ENCODE measurements around the gene CMYA5. TPM values are rescaled to one million over a fixed set of nuclear protein-coding genes. Genes with fewer than 3 reads are reported as not detected.

The CMYA5 gene
- total and polyA plus RNA-seq, 4 donors = 1.3 to 2.9 (median 2.0) TPM

DNA sequence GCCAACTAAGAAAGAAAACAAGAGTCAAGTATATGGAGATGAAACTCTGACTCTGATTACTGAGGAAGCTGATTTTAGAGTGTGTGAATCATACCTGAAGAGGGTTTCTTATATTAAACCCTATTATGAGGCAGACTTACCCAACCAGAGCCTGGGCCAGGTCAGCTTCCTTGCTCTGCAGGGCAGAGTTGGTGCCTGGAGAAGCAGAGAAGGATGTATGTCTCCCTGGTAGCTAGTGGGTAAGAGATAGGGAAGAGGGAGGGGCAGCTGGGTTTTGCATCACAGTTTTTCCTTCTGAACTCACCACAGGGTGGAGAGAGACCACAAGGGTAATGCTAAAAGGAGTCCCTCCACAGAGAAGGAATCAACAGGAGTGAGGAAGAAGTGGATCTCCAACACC lies 104.1 kb downstream of the CMYA5 start:
- H3K4me1 ChIP-seq (ENCODE audit: control insufficient read depth in 4 of 4, insufficient read depth in 4 of 4, low read length in 3 of 4) = peaks cover 0 to 17% (median 13%) of the 10 kb centered on the region in 4 donors
- no peaks in the 10 kb centered on the region for H3K9me3 ChIP-seq (ENCODE audit: control insufficient read depth in 4 of 4, low read length in 3 of 4)
- DNase-seq (ENCODE audit: low spot score) = no peak
- no peak overlapping the region for H3K9ac ChIP-seq (ENCODE audit: low read depth in 1 of 2, low read length in 2 of 2)
- no peak overlapping the region for H3K27ac ChIP-seq (ENCODE audit: low read depth in 1 of 2, low read length in 2 of 2)
- TF ChIP-seq JUND (IDR thresholded peaks at IDR 0.05) = no peak
- no peak for TF ChIP-seq SP1 (IDR thresholded peaks at IDR 0.05)
- TF ChIP-seq YY1 (IDR thresholded peaks at IDR 0.05) = no peak
- TF ChIP-seq FOXA1 (IDR thresholded peaks at IDR 0.05) = no peak
- TF ChIP-seq HNF4A (conservative IDR thresholded peaks at IDR 0.05) = no peak
- TF ChIP-seq, protein P1, sequence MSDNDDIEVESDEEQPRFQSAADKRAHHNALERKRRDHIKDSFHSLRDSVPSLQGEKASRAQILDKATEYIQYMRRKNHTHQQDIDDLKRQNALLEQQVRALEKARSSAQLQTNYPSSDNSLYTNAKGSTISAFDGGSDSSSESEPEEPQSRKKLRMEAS (IDR thresholded peaks at IDR 0.05) = no peak
- no peak for TF ChIP-seq RAD21 (IDR thresholded peaks at IDR 0.05)
- no peak for TF ChIP-seq TAF1 (conservative IDR thresholded peaks at IDR 0.05)
- no peak for TF ChIP-seq EGR1 (IDR thresholded peaks at IDR 0.05; ENCODE audit: low read depth in 2 of 2)
- no peak for TF ChIP-seq GABPA (IDR thresholded peaks at IDR 0.05 in 1 of 2, conservative IDR thresholded peaks at IDR 0.05 in 1 of 2)
- no peak for TF ChIP-seq RXRA (IDR thresholded peaks at IDR 0.05)
- no peak for TF ChIP-seq HNF4G (IDR thresholded peaks at IDR 0.05)
- TF ChIP-seq, protein P2, sequence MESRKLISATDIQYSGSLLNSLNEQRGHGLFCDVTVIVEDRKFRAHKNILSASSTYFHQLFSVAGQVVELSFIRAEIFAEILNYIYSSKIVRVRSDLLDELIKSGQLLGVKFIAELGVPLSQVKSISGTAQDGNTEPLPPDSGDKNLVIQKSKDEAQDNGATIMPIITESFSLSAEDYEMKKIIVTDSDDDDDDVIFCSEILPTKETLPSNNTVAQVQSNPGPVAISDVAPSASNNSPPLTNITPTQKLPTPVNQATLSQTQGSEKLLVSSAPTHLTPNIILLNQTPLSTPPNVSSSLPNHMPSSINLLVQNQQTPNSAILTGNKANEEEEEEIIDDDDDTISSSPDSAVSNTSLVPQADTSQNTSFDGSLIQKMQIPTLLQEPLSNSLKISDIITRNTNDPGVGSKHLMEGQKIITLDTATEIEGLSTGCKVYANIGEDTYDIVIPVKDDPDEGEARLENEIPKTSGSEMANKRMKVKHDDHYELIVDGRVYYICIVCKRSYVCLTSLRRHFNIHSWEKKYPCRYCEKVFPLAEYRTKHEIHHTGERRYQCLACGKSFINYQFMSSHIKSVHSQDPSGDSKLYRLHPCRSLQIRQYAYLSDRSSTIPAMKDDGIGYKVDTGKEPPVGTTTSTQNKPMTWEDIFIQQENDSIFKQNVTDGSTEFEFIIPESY (IDR thresholded peaks at IDR 0.05) = no peak
- no peak for TF ChIP-seq FOXA2 (IDR thresholded peaks at IDR 0.05)
- peaks cover 0 to 2% (median 0%) of the 10 kb centered on the region in 4 donors for H3K36me3 ChIP-seq (ENCODE audit: control insufficient read depth in 4 of 4, insufficient read depth in 3 of 4, low read depth in 1 of 4, low read length in 3 of 4)
- H3K4me3 ChIP-seq (ENCODE audit: low read depth in 1 of 3, low read length in 3 of 3) = no peak overlapping the region
- H3K27me3 ChIP-seq (ENCODE audit: control insufficient read depth in 4 of 4, insufficient read depth in 4 of 4, low read length in 3 of 4) = no peaks in the 10 kb centered on the region

DNA sequence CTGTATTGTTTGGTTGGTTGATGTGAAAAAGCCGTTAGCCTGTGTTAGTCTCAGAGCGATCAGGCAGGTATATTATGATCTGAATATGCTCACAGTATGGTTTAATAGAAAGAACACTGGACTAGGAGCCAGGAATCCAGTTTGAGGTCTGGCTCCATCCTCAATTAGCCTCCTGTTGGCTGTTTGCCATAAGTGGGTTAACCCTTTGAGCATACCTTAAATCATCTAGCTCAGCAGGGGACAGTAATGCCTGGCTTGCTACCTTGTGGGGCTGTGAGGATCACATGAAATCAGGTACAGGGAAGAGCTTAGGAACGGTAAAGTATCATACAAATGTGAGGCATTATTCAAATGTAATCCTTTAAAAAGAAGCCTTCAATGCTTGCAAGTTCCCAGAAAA lies 104.7 kb downstream of the CMYA5 start:
- Histone ChIP-seq H3K9ac (ENCODE audit: low read depth in 1 of 2, low read length in 2 of 2) (no peak overlapping the region), H3K4me3 (ENCODE audit: low read depth in 1 of 3, low read length in 3 of 3) (no peak overlapping the region), H3K9me3 (ENCODE audit: control insufficient read depth in 4 of 4, low read length in 3 of 4) (no peaks in the 10 kb centered on the region), H3K27ac (ENCODE audit: low read depth in 1 of 2, low read length in 2 of 2) (no peak overlapping the region), H3K27me3 (ENCODE audit: control insufficient read depth in 4 of 4, insufficient read depth in 4 of 4, low read length in 3 of 4) (no peaks in the 10 kb centered on the region), H3K4me1 (ENCODE audit: control insufficient read depth in 4 of 4, insufficient read depth in 4 of 4, low read length in 3 of 4) (peaks cover 0 to 17% (median 13%) of the 10 kb centered on the region in 4 donors), H3K36me3 (ENCODE audit: control insufficient read depth in 4 of 4, insufficient read depth in 3 of 4, low read depth in 1 of 4, low read length in 3 of 4) (peaks cover 0 to 2% (median 0%) of the 10 kb centered on the region in 4 donors)
- 98% methylated on average over 3 of the region's 3 CpGs for WGBS
- TF ChIP-seq, protein P1 (IDR thresholded peaks at IDR 0.05) = no peak
- TF ChIP-seq GABPA (IDR thresholded peaks at IDR 0.05 in 1 of 2, conservative IDR thresholded peaks at IDR 0.05 in 1 of 2) (no peak), HNF4G (IDR thresholded peaks at IDR 0.05) (no peak), RXRA (IDR thresholded peaks at IDR 0.05) (no peak), SP1 (IDR thresholded peaks at IDR 0.05) (no peak), NR2F2 (IDR thresholded peaks at IDR 0.05) (no peak), FOXA1 (IDR thresholded peaks at IDR 0.05) (no peak), TAF1 (conservative IDR thresholded peaks at IDR 0.05) (no peak)
- TF ChIP-seq, protein P3, sequence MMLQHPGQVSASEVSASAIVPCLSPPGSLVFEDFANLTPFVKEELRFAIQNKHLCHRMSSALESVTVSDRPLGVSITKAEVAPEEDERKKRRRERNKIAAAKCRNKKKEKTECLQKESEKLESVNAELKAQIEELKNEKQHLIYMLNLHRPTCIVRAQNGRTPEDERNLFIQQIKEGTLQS (IDR thresholded peaks at IDR 0.05) = no peak
- TF ChIP-seq, protein P4, sequence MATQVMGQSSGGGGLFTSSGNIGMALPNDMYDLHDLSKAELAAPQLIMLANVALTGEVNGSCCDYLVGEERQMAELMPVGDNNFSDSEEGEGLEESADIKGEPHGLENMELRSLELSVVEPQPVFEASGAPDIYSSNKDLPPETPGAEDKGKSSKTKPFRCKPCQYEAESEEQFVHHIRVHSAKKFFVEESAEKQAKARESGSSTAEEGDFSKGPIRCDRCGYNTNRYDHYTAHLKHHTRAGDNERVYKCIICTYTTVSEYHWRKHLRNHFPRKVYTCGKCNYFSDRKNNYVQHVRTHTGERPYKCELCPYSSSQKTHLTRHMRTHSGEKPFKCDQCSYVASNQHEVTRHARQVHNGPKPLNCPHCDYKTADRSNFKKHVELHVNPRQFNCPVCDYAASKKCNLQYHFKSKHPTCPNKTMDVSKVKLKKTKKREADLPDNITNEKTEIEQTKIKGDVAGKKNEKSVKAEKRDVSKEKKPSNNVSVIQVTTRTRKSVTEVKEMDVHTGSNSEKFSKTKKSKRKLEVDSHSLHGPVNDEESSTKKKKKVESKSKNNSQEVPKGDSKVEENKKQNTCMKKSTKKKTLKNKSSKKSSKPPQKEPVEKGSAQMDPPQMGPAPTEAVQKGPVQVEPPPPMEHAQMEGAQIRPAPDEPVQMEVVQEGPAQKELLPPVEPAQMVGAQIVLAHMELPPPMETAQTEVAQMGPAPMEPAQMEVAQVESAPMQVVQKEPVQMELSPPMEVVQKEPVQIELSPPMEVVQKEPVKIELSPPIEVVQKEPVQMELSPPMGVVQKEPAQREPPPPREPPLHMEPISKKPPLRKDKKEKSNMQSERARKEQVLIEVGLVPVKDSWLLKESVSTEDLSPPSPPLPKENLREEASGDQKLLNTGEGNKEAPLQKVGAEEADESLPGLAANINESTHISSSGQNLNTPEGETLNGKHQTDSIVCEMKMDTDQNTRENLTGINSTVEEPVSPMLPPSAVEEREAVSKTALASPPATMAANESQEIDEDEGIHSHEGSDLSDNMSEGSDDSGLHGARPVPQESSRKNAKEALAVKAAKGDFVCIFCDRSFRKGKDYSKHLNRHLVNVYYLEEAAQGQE (IDR thresholded peaks at IDR 0.05) = no peak
- TF ChIP-seq, protein P2 (IDR thresholded peaks at IDR 0.05) = no peak
- no peak for DNase-seq (ENCODE audit: low spot score)
